Ectodermal cell (in vitro differentiated cells): ENCODE measurements around the gene RUNX2.
"Not testable (repeated sequence)": the region's sequence is repeated elsewhere in the genome, so short reads cannot be mapped to it uniquely, and the experiment has no call there.

Experiments used
- H3K27ac ChIP-seq: 2 replicates; pipeline ENCODE4 v1.7.0; 2013; ENCODE audit warnings: mild to moderate bottlenecking, low read depth, low read length; ENCODE audit not compliant: insufficient read depth, poor library complexity, severe bottlenecking
- H3K27me3 ChIP-seq: 2 replicates; pipeline ENCODE4 v1.7.0; 2013; ENCODE audit warnings: mild to moderate bottlenecking, low read length; ENCODE audit not compliant: insufficient read depth, control insufficient read depth, poor library complexity, severe bottlenecking
- H3K36me3 ChIP-seq: one replicate; pipeline ENCODE4 v1.7.0; 2013; ENCODE audit warnings: low read length; ENCODE audit not compliant: control insufficient read depth, insufficient read depth
- H3K4me1 ChIP-seq: one replicate; pipeline ENCODE4 v1.7.0; 2013; ENCODE audit warnings: low read length; ENCODE audit not compliant: control insufficient read depth, insufficient read depth
- H3K4me3 ChIP-seq: 2 replicates; pipeline ENCODE4 v1.7.0; 2013; ENCODE audit warnings: low read depth, low read length, control low read depth; ENCODE audit not compliant: insufficient read depth
- H3K9me3 ChIP-seq: 2 replicates; pipeline ENCODE4 v1.7.0; 2013; ENCODE audit warnings: mild to moderate bottlenecking, low read length, moderate library complexity; ENCODE audit not compliant: control insufficient read depth
- WGBS, 2 experiments: methylation state at CpG; one replicate each; pipeline ENCODE4 v1.1.7; 2013; ENCODE audit warnings: missing lambda C conversion rate in 2 of 2; 5-methylcytosine and 5-hydroxymethylcytosine counted together

RUNX2 gene

GRCh38 chr6:45467417-45467816 is 139.3 kb downstream of the RUNX2 start:
- H3K4me3 ChIP-seq, H3K27ac ChIP-seq, H3K9me3 ChIP-seq, H3K4me1 ChIP-seq, H3K36me3 ChIP-seq, H3K27me3 ChIP-seq: not testable (repeated sequence)
- 93 to 97% methylated on average over 5 to 6 of the region's 6 CpGs for WGBS, 2 experiments

DNA sequence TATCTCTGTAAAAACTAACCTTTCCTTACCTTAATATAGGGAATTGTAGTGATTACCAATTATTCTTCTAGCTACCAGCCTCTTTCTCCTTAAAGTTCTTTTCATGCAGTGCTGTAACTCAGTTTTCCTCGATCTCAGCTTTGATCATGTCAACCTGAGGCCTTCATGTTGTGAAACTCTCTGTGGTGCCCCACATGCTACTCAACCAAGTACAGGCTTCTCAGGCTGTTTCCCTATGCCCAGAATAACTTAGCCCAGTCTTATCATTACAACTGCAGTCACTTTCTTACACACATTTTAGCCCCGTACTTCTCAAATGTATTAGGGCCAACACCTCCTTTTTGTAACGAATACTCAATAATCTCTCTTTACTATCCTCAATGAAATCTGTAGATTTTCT is 139.7 kb downstream of the RUNX2 start:
- no peak overlapping the region for H3K27ac ChIP-seq
- 92 to 93% methylated on average over 3 of the region's 3 CpGs for WGBS, 2 experiments
- H3K4me3 ChIP-seq = no peak overlapping the region
- H3K27me3 ChIP-seq = no peaks in the 10 kb centered on the region
- no peaks in the 10 kb centered on the region for H3K9me3 ChIP-seq
- no peaks in the 10 kb centered on the region for H3K4me1 ChIP-seq
- no peaks in the 10 kb centered on the region for H3K36me3 ChIP-seq

- no peak overlapping the region for H3K27ac ChIP-seq
- 89 to 92% methylated on average over 4 of the region's 4 CpGs for WGBS, 2 experiments
Observed at GRCh38 chr6:45469663-45470062, 141.5 kb downstream of the RUNX2 start.

GRCh38 chr6:45470131-45470738 is 142.1 kb downstream of the RUNX2 start:
- no peak overlapping the region for H3K4me3 ChIP-seq
- 95 to 97% methylated on average over 3 of the region's 4 CpGs for WGBS, 2 experiments
- no peaks in the 10 kb centered on the region for H3K4me1 ChIP-seq
- H3K27ac ChIP-seq = no peak overlapping the region
- H3K9me3 ChIP-seq = no peaks in the 10 kb centered on the region
- H3K27me3 ChIP-seq = no peaks in the 10 kb centered on the region
- no peaks in the 10 kb centered on the region for H3K36me3 ChIP-seq

More at GRCh38 chr6:45469663-45470062, 141.5 kb downstream of the RUNX2 start:
- Histone ChIP-seq H3K36me3 (no peaks in the 10 kb centered on the region), H3K4me3 (no peak overlapping the region), H3K27me3 (no peaks in the 10 kb centered on the region), H3K9me3 (no peaks in the 10 kb centered on the region), H3K4me1 (no peaks in the 10 kb centered on the region)

DNA sequence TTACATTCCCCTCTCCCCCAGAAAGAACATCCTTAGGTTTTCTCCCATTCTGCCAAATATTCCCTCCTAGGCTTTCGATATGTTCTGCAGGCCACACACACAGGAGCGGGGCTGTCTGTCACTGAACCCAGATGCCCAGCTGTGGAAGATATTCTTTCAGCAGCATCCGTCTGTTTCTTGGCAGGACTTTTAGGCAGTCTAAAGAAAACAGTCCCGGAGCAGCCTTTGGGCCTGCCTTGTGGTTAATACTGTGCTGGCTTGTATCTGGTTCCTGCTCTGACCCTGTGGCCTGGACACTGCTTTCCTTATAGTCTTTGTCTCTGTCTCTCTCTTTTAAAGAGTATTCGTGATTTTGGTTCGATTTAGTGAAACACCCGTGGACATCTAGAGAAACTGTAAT is 144.3 kb downstream of the RUNX2 start:
- no peak overlapping the region for H3K4me3 ChIP-seq
- no peaks in the 10 kb centered on the region for H3K27me3 ChIP-seq
- no peak overlapping the region for H3K27ac ChIP-seq
- H3K4me1 ChIP-seq = no peaks in the 10 kb centered on the region
- WGBS, 2 experiments = 88 to 92% methylated on average over 7 of the region's 7 CpGs
- H3K9me3 ChIP-seq = no peaks in the 10 kb centered on the region
- no peaks in the 10 kb centered on the region for H3K36me3 ChIP-seq

GRCh38 chr6:45473121-45473993 is 145.2 kb downstream of the RUNX2 start:
- no peak overlapping the region for H3K4me3 ChIP-seq
- no peaks in the 10 kb centered on the region for H3K9me3 ChIP-seq
- H3K27me3 ChIP-seq = no peaks in the 10 kb centered on the region
- no peaks in the 10 kb centered on the region for H3K4me1 ChIP-seq
- no peaks in the 10 kb centered on the region for H3K36me3 ChIP-seq
- 88 to 91% methylated on average over 11 to 13 of the region's 13 CpGs for WGBS, 2 experiments
- no peak overlapping the region for H3K27ac ChIP-seq

- Histone ChIP-seq H3K36me3 (no peaks in the 10 kb centered on the region), H3K4me3 (no peak overlapping the region), H3K27ac (no peak overlapping the region), H3K27me3 (no peaks in the 10 kb centered on the region), H3K4me1 (no peaks in the 10 kb centered on the region), H3K9me3 (no peaks in the 10 kb centered on the region)
- WGBS, 2 experiments = 98 to 99% methylated on average over 2 of the region's 2 CpGs
Observed at GRCh38 chr6:45474376-45474775, 146.2 kb downstream of the RUNX2 start.

DNA sequence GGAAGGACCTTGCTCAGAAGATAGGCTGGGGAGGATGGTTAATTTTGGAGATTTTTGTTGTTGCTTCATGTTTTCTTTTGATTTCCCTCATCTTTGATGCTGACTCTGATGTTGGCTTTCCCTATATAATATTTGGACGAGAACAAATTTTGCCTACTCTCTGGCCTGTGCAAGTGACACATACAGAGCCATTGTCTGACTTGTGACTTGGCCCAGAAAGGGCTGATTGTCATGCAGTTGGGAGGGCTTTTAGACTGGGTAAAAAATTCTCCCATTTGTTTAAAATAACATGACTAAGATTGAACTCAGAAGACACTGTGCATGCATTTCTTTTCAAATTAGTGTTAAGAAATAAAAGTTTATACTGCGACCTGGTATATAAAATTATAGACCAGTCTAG is 148.2 kb downstream of the RUNX2 start:
- Histone ChIP-seq H3K9me3 (no peaks in the 10 kb centered on the region), H3K4me3 (no peak overlapping the region), H3K4me1 (peaks cover 6% of the 10 kb centered on the region), H3K27ac (no peak overlapping the region), H3K27me3 (no peaks in the 10 kb centered on the region), H3K36me3 (no peaks in the 10 kb centered on the region)
- 88 to 92% methylated on average over 1 of the region's 2 CpGs for WGBS, 2 experiments

- WGBS, 2 experiments = 91% methylated on average over 2 of the region's 2 CpGs
- Histone ChIP-seq H3K27ac (no peak overlapping the region), H3K36me3 (no peaks in the 10 kb centered on the region), H3K27me3 (no peaks in the 10 kb centered on the region), H3K9me3 (no peaks in the 10 kb centered on the region), H3K4me1 (peaks cover 6% of the 10 kb centered on the region), H3K4me3 (no peak overlapping the region)
Observed at GRCh38 chr6:45477278-45477677, 149.1 kb downstream of the RUNX2 start.

DNA sequence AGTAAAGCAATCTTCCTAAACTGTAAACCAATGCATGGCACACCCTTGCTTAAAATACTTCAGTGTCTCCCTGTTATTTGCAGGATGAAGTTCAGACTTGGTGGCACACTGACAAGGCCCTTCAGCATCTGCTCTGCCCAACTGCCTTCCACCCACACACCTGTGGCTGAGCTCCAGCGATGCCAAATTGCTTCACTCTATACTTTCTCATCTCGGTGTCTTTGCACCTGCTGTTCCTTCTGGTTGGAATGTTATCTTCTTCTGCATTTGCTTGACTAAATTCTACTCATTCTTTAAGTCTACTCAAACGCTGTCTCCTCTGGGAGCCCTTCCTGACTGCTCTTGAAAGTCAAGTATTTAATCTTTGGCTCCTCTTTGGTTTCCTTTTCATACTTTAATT is 149.7 kb downstream of the RUNX2 start:
- WGBS, 2 experiments = 84 to 90% methylated on average over 3 of the region's 3 CpGs
- no peaks in the 10 kb centered on the region for H3K9me3 ChIP-seq
- no peaks in the 10 kb centered on the region for H3K36me3 ChIP-seq
- no peaks in the 10 kb centered on the region for H3K27me3 ChIP-seq
- H3K27ac ChIP-seq = no peak overlapping the region
- peaks cover 6% of the 10 kb centered on the region for H3K4me1 ChIP-seq
- H3K4me3 ChIP-seq = no peak overlapping the region
